ENCODE measurements around the gene NAA35. TPM values are rescaled to one million over a fixed set of nuclear protein-coding genes. Genes with fewer than 3 reads are reported as not detected.

NAA35 gene
- 10 to 100 TPM; 24.1 to 24.7 (median 24.1) TPM for total RNA-seq

- peaks cover 10% of the 10 kb centered on the region for H3K36me3 Mint-ChIP-seq (ENCODE audit: insufficient read depth)
- ATAC-seq (peak; percentile 89 to 91), DNase-seq (peak; percentile 99)
- H3K4me1 Mint-ChIP-seq (ENCODE audit: low read depth), result peaks cover 10% of the 10 kb centered on the region
- no peaks in the 10 kb centered on the region for H3K9me3 Mint-ChIP-seq
- H3K27me3 Mint-ChIP-seq (ENCODE audit: low read depth), result no peaks in the 10 kb centered on the region
- H3K4me3 Mint-ChIP-seq, result no peak within 1 kb of the TSS
These were observed at the start of gene NAA35 for GRCh38 chr9:85940832-85941621. Gene NAA35 (plus strand): TSS chr9:85941146. CDS start chr9:85942160, 1,014 bp downstream.

GRCh38 chr9:85892401-85892800, 48.5 kb upstream of the NAA35 start:
- ATAC-seq (no peak), DNase-seq (no peak)
- Mint-ChIP-seq H3K4me3 (no peak overlapping the region), H3K4me1 (ENCODE audit: low read depth) (no peaks in the 10 kb centered on the region), H3K36me3 (ENCODE audit: insufficient read depth) (peaks cover 2% of the 10 kb centered on the region), H3K9me3 (peaks cover 5% of the 10 kb centered on the region), H3K27me3 (ENCODE audit: low read depth) (no peaks in the 10 kb centered on the region)

DNA sequence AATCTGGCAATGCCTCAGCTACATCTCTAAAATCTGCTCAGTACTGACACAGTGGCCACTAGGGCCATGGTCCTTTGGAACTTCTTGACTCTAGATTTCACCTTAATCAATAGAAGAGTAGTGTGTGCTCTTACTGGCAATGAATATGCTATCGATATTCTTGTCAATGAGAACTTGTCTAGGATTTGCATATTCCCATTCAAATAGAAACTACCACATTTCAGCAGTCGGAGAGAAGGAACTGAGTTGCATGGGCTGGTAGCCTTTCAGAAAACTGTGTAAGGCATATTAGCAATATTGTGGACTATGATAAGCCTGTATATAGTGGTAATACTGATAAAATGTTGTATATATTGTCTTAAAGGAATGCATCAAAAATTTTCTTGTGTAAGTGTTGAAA, 45.3 kb upstream of the NAA35 start:
- no peak for ATAC-seq
- H3K36me3 Mint-ChIP-seq (ENCODE audit: insufficient read depth), result peaks cover 2% of the 10 kb centered on the region
- DNase-seq, result no peak
- H3K9me3 Mint-ChIP-seq, result peaks cover 5% of the 10 kb centered on the region
- peaks cover 5% of the 10 kb centered on the region for H3K4me1 Mint-ChIP-seq (ENCODE audit: low read depth)
- H3K27me3 Mint-ChIP-seq (ENCODE audit: low read depth), result no peaks in the 10 kb centered on the region
- H3K4me3 Mint-ChIP-seq, result no peak overlapping the region

GRCh38 chr9:85897848-85898247, 43.1 kb upstream of the NAA35 start:
- H3K4me3 Mint-ChIP-seq, result no peak overlapping the region
- no peaks in the 10 kb centered on the region for H3K9me3 Mint-ChIP-seq
- no peak for DNase-seq
- no peak for ATAC-seq
- H3K36me3 Mint-ChIP-seq (ENCODE audit: insufficient read depth), result peaks cover 2% of the 10 kb centered on the region
- H3K4me1 Mint-ChIP-seq (ENCODE audit: low read depth), result peaks cover 5% of the 10 kb centered on the region
- H3K27me3 Mint-ChIP-seq (ENCODE audit: low read depth), result no peaks in the 10 kb centered on the region

DNA sequence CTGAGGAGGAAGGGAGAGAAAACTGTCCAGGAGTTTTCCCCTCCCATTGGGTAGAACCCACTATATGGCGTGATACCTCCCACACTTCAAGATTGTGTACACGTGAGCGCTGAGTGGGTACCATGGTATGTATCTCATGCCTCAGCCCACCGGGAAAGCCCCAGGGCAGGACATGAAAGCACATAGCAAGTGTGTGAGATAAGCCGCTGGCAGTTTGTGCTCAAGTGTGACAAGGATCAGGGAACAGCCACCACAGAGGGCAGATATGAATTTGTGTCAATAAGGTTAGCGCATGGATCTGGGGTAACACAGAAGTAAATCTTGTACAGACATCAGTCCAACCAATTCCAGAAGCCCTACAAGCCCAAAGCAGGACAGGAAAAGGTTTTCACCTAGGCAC, 42.6 kb upstream of the NAA35 start:
- no peaks in the 10 kb centered on the region for H3K27me3 Mint-ChIP-seq (ENCODE audit: low read depth)
- ATAC-seq (no peak), DNase-seq (no peak)
- H3K4me3 Mint-ChIP-seq, result no peak overlapping the region
- peaks cover 2% of the 10 kb centered on the region for H3K36me3 Mint-ChIP-seq (ENCODE audit: insufficient read depth)
- peaks cover 5% of the 10 kb centered on the region for H3K4me1 Mint-ChIP-seq (ENCODE audit: low read depth)
- H3K9me3 Mint-ChIP-seq, result no peaks in the 10 kb centered on the region

GRCh38 chr9:85899388-85899787, 41.6 kb upstream of the NAA35 start:
- DNase-seq (no peak), ATAC-seq (no peak)
- H3K4me1 Mint-ChIP-seq (ENCODE audit: low read depth), result peaks cover 5% of the 10 kb centered on the region
- peaks cover 2% of the 10 kb centered on the region for H3K36me3 Mint-ChIP-seq (ENCODE audit: insufficient read depth)
- no peak overlapping the region for H3K4me3 Mint-ChIP-seq
- no peaks in the 10 kb centered on the region for H3K27me3 Mint-ChIP-seq (ENCODE audit: low read depth)
- H3K9me3 Mint-ChIP-seq, result no peaks in the 10 kb centered on the region

DNA sequence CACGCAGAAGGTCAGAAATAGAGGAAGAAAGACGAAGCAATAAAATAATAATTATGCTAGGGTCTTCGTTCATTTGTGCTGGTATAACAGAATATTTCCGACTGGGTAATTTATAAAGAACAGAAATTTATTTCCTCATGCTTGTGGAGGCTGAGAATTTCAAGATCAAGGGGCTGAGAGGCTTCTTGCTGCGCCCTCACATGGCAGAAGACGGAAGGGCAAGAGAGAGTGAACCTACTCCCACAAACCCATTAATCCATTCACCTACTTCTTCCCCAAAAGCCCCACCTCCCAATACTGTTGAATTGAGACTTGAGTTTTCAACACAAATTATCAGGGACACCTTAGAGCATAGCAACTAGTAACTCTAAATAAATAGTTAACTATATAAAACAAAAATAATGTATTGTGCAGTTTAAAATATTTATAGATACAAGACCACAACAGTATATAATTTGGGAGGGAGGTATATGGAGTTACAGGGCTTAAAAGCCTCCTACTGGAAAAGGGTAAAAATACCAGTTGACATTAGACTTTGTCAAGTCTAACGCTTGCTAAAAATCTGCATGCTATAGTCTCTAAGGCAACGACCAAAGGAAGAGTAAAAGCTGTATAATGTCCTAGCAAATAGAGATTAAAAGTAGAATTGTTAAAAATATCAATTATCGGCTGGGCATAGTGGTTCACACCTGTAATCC, 40.3 kb upstream of the NAA35 start:
- peaks cover 5% of the 10 kb centered on the region for H3K4me1 Mint-ChIP-seq (ENCODE audit: low read depth)
- H3K27me3 Mint-ChIP-seq (ENCODE audit: low read depth), result no peaks in the 10 kb centered on the region
- peaks cover under 1% of the 10 kb centered on the region for H3K36me3 Mint-ChIP-seq (ENCODE audit: insufficient read depth)
- DNase-seq, result no peak
- ATAC-seq, result no peak
- no peaks in the 10 kb centered on the region for H3K9me3 Mint-ChIP-seq
- no peak overlapping the region for H3K4me3 Mint-ChIP-seq

GRCh38 chr9:85904975-85905374, 36.0 kb upstream of the NAA35 start:
- ATAC-seq (no peak), DNase-seq (no peak)
- Mint-ChIP-seq H3K27me3 (ENCODE audit: low read depth) (peaks cover 2% of the 10 kb centered on the region), H3K36me3 (ENCODE audit: insufficient read depth) (no peaks in the 10 kb centered on the region), H3K9me3 (no peaks in the 10 kb centered on the region), H3K4me3 (no peak overlapping the region), H3K4me1 (ENCODE audit: low read depth) (no peaks in the 10 kb centered on the region)

DNA sequence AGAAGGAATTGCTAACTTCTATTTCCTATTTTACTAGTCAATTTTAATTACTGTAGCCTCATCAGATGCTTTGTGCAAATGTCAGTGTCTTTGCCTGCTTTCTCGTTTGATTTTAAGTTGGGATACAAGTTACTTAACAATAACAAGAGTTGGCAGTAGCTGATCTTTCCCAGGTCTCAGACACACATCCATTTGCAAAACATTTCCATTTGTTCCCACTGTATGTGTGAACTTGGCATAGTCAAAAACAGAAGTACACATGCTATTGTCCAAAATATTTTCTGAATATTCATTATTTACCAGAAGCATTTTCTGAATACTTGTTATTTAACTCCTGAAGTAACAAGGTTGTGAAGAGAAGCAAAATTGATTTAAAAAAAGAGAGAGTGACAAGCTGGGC, 35.0 kb upstream of the NAA35 start:
- no peak for ATAC-seq
- Mint-ChIP-seq H3K4me1 (ENCODE audit: low read depth) (no peaks in the 10 kb centered on the region), H3K4me3 (no peak overlapping the region), H3K36me3 (ENCODE audit: insufficient read depth) (no peaks in the 10 kb centered on the region), H3K27me3 (ENCODE audit: low read depth) (peaks cover 2% of the 10 kb centered on the region), H3K9me3 (no peaks in the 10 kb centered on the region)
- DNase-seq, result no peak

- Mint-ChIP-seq H3K27me3 (ENCODE audit: low read depth) (peaks cover 2% of the 10 kb centered on the region), H3K4me1 (ENCODE audit: low read depth) (peaks cover 7% of the 10 kb centered on the region)
These were observed 31.6 kb upstream of the NAA35 start for GRCh38 chr9:85909390-85909789.

DNA sequence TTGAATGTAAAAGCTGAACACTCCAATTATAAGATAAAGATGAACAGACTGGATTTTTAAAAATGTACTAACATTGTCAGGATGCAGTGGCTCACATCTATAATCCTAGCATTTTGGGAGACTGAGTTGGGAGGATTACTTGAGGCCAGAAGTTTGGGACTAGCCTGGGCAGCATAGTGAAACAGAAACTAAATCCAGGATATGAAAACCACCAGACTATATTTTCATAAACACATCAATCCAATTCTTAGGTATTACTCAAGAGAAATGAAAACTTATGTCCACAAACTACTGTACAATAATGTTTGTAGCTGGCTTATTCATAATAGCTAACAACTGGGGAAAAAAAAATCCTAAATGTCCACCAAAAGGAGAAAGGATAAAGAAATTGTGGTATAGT, 26.8 kb upstream of the NAA35 start:
- no peak for ATAC-seq
- no peaks in the 10 kb centered on the region for H3K9me3 Mint-ChIP-seq
- H3K4me3 Mint-ChIP-seq, result no peak overlapping the region
- H3K27me3 Mint-ChIP-seq (ENCODE audit: low read depth), result peaks cover 2% of the 10 kb centered on the region
- DNase-seq, result no peak
- peaks cover 11% of the 10 kb centered on the region for H3K4me1 Mint-ChIP-seq (ENCODE audit: low read depth)
- H3K36me3 Mint-ChIP-seq (ENCODE audit: insufficient read depth), result no peaks in the 10 kb centered on the region

More at GRCh38 chr9:85909390-85909789, 31.6 kb upstream of the NAA35 start:
- no peaks in the 10 kb centered on the region for H3K9me3 Mint-ChIP-seq
- H3K4me3 Mint-ChIP-seq, result no peak overlapping the region
- no peak for DNase-seq
- ATAC-seq, result no peak
- no peaks in the 10 kb centered on the region for H3K36me3 Mint-ChIP-seq (ENCODE audit: insufficient read depth)

GRCh38 chr9:85917756-85918155, 23.2 kb upstream of the NAA35 start:
- peaks cover 11% of the 10 kb centered on the region for H3K4me1 Mint-ChIP-seq (ENCODE audit: low read depth)
- H3K4me3 Mint-ChIP-seq, result no peak overlapping the region
- no peak for DNase-seq
- no peaks in the 10 kb centered on the region for H3K36me3 Mint-ChIP-seq (ENCODE audit: insufficient read depth)
- no peak for ATAC-seq
- no peaks in the 10 kb centered on the region for H3K27me3 Mint-ChIP-seq (ENCODE audit: low read depth)
- no peaks in the 10 kb centered on the region for H3K9me3 Mint-ChIP-seq

DNA sequence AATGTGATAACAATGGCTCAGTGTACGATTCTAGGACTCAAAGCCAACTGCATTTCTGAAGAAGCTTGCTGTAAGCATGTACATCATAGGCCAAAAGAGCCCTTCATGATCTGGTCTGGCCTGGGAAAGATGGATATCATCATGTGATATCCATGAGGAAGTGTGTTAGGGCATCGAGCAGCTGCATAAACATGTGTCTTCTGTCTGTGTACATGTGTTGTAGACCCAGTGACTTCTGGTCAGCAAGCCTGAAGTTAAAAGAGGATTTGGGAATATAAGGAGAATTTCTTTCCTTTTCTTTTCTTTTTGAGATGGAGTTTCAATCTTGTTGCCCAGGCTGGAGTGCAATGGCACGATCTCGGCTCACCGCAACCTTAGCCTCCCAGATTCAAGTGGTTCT, 15.5 kb upstream of the NAA35 start:
- ATAC-seq, result no peak
- Mint-ChIP-seq H3K9me3 (no peaks in the 10 kb centered on the region), H3K27me3 (ENCODE audit: low read depth) (peaks cover 15% of the 10 kb centered on the region), H3K36me3 (ENCODE audit: insufficient read depth) (no peaks in the 10 kb centered on the region), H3K4me3 (no peak overlapping the region), H3K4me1 (ENCODE audit: low read depth) (no peaks in the 10 kb centered on the region)
- DNase-seq, result no peak

GRCh38 chr9:85927076-85927475, 13.9 kb upstream of the NAA35 start:
- Mint-ChIP-seq H3K4me1 (ENCODE audit: low read depth) (no peaks in the 10 kb centered on the region), H3K27me3 (ENCODE audit: low read depth) (peaks cover 15% of the 10 kb centered on the region), H3K9me3 (no peaks in the 10 kb centered on the region), H3K4me3 (no peak overlapping the region), H3K36me3 (ENCODE audit: insufficient read depth) (no peaks in the 10 kb centered on the region)
- DNase-seq (no peak), ATAC-seq (no peak)

- H3K4me3 Mint-ChIP-seq, result no peak overlapping the region
- DNase-seq, result no peak
- H3K36me3 Mint-ChIP-seq (ENCODE audit: insufficient read depth), result no peaks in the 10 kb centered on the region
- H3K27me3 Mint-ChIP-seq (ENCODE audit: low read depth), result peaks cover 11% of the 10 kb centered on the region
- H3K9me3 Mint-ChIP-seq, result no peaks in the 10 kb centered on the region
- ATAC-seq, result no peak
- H3K4me1 Mint-ChIP-seq (ENCODE audit: low read depth), result no peaks in the 10 kb centered on the region
These were observed 9.5 kb upstream of the NAA35 start for GRCh38 chr9:85931495-85931894.

Measured in activated T-cell treated with anti-CD3 and anti-CD28 coated beads, Interleukin-2, amount 50 U/mL, for 4 hours (primary cell).